ENCODE data around the gene FRMPD4.
"Not testable (repeated sequence)": the region's sequence is repeated elsewhere in the genome, so short reads cannot be mapped to it uniquely, and the experiment has no call there.

Gene FRMPD4

DNA sequence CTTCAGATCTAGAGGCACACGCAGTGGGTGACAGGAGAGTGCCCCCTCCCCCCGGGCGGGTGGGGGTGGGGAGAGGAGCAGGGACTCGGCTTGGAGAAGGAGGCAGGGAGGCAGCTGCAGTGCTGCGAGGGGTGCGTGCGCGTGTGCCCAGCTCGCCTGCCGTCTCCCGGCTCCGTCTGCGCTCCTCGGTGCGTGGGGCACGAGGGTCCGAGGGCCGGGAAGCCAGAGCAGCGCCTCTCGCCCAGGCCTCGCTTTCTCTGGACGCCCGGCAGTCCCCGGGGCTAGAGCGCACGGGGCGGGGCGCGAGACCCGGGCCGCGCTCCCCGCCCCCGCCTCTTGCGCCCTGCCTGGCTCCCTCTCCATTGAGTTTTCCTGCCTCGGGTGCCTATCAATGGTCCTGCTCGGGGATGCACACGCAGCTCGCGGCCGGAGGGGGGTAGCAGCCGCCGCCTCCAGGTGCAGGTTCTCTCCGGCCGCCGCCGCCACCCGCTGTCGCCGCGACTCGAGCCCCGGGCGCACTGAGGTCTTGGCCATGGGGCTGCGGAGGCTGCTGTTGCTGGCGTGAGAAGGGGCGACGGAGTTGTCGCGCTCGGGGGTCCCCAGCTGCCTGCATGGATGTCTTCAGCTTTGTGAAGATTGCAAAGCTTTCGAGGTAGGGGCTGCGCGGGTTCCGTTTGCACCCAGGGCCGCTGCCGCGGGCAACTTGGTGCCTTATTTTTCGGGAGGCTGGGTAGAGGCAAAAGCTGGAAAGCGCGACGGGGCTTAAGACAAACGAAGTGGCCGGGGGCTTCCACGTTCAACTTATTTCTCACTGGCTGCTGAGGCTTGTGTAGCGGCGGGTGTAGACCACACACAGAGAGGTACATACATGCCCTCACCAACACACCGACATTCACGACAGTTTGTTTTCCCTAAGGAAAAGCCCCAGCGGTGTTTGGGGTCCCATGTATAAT lies at the start of gene FRMPD4:
Gene FRMPD4 (plus strand): TSS at position 113 of the 953 bp plus-strand sequence. CDS start 499 bp downstream, at position 612.
- no peak for DNase-seq

GRCh38 chrX:12089740-12090139 lies 48.5 kb upstream of the FRMPD4 start:
- no peak for DNase-seq

DNA sequence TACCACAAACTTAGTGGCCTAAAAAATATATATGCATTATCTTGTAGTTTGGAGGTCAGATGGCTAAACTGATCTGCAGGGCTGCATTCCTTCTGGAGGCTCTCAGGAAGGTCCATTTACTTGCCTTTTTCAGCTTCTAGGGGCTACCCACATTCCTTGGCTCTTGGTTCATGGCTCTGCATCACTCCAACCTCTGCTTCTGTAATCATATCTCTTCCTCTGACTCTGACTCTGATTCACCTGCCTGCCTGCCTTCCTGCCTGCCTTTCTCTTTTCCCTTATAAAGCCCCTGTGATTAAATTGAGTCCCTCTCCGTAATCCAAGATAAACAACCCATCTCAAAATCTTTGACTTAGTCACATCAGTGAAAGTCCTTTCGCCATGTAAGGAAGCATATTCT lies 25.0 kb upstream of the FRMPD4 start:
- DNase-seq: no peak

DNA sequence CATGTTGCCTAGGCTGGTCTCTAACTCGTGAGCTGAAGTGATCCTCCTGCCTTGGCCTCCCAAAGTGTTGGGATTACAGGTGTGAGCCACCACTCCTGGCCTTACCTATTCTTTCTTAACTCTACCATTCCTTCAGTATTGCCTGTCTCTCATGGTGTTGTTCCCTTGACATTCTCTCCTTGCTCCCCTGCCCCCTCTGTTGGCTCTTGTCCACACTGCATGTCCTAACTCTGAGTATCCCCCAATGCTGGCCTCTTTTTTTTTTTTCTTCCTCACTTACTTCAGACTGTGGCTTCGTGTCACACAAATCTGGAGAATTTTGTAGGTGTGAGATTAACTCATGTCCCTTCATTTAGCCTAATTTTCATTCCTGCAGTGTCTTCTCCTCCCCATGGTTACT lies 22.9 kb upstream of the FRMPD4 start:
- no peak for DNase-seq

- DNase-seq: no peak
Measured at GRCh38 chrX:12118134-12118533, 20.1 kb upstream of the FRMPD4 start.

DNA sequence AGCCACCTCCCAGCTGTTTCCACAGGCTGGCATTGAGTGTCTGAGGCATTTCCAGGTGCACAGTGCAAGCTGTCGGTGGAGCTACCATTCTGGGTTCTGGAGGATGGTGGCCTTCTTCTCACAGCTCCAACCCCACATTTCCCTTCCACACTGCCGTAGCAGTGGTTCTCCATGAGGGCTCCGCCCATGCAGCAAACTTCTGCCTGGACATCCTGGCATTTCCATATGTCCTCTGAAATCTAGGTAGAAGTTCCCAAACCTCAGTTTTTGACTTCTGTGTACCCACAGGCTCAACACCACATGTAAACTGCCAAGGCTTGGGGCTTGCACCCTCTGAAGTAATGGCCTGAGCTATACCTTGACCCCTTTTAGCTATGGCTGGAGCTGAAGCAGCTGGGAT lies 10.3 kb upstream of the FRMPD4 start:
- no peak for DNase-seq

DNA sequence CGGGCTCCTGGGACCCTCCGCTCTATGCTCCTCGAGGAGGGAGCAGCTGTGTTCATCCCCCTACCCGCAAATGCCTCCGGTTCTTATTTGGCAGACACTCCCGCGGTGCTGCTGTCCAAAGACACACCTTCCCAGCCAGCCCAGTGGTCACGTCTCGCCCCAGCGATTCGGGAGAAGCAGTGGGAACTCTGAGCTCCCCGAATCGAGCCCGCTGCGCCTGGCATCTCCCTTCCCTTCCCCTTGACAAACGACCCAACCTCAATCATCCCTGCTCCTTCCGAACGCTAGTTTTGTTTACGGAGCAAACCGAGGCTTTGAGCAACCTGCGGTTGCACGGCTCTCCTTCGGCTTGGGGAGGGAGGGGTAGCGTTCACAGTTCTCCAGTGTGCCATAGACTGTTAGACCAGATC lies 317 bp upstream of the FRMPD4 start:
- DNase-seq: no peak

- DNase-seq: no peak
Measured at GRCh38 chrX:12139934-12140611, 1.8 kb downstream of the FRMPD4 start.

DNA sequence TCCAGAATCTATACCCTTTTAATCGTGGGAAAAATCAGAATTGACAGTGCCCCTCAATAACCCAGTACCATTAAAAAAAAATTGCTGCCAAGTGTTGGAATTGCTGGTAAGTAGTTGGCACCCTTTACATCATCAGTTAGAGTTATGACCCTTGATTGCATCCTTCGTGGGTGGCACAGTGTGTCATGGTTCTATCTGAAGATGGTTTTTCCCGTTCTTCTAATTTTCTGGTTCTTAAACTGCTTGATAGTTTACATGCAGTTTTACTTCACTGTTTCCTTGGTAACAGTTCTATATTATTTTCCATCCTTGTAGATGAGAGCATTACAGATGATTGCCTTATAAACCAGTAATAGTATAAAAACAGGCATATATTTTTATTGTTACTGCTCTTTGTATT lies 3.2 kb downstream of the FRMPD4 start:
- DNase-seq: no peak

DNA sequence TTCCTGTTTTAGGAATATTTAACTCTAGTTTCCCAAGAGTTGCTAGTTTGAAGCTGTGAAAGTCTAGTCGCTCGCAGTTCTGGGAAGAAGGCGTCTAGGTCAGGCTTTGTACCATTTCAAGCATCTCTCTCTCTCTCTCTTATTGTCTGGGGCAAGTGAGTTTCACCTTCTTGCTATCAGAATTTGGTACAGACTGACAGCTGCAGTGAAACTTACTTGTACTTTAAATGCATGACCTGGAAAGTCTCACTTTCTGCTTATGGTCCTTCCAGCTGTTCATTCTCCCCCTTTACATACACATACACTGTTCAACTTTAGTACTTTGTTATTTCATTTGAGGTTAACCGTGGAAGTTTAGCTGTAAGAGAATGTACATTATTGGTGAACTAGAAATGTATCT lies 4.4 kb downstream of the FRMPD4 start:
- DNase-seq: no peak

GRCh38 chrX:12145402-12145801 lies 7.1 kb downstream of the FRMPD4 start:
- DNase-seq: no peak

GRCh38 chrX:12149670-12150407 lies 11.6 kb downstream of the FRMPD4 start:
- no peak for DNase-seq

- DNase-seq: no peak
Measured at GRCh38 chrX:12153317-12153716, 15.0 kb downstream of the FRMPD4 start.

DNA sequence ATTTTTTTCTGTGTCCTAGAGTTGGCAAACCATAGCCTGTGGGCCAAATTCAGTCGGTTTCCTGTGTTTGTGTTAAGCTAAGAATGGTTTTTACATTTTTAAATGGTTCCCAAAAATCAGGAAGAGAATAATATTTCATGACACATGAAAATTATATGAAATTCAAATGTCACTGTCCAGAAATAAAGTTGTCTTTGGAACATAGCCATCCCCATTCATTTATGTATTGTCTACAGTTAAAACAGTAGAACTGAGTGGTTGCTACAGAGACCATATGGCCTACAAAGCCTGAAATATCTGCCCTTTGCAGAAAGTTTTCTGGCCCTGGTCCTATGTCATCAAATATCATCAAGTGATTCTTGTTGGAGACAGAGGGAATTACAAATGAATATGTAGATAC lies 15.5 kb downstream of the FRMPD4 start:
- DNase-seq: peak; percentile 31

GRCh38 chrX:12159799-12160198 lies 21.5 kb downstream of the FRMPD4 start:
- DNase-seq: no peak

GRCh38 chrX:12162420-12162819 lies 24.1 kb downstream of the FRMPD4 start:
- DNase-seq: no peak

GRCh38 chrX:12164180-12164579 lies 25.9 kb downstream of the FRMPD4 start:
- not testable (repeated sequence) for DNase-seq

DNA sequence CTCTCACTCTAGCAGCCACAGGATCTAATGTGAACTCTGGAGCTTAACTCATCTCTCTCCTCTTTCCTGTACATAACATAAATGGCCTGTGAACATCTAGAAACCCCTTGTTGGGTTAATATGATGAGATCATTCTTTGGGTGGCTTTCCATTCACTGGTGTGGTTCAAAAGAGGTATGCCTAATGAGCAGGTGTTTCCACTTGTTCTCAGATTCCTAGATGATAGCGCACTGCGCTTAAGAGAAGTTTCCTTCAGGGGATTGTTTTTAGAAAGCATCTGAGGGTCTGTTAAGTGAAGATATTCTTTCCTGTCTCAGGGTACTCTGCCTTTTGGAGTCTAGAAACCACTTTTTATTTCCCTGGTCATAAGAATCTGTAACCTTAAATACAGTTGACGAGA lies 32.5 kb downstream of the FRMPD4 start:
- DNase-seq: no peak

- no peak for DNase-seq
Measured at GRCh38 chrX:12174358-12174757, 36.1 kb downstream of the FRMPD4 start.

GRCh38 chrX:12197030-12197429 lies 58.8 kb downstream of the FRMPD4 start:
- no peak for DNase-seq

DNA sequence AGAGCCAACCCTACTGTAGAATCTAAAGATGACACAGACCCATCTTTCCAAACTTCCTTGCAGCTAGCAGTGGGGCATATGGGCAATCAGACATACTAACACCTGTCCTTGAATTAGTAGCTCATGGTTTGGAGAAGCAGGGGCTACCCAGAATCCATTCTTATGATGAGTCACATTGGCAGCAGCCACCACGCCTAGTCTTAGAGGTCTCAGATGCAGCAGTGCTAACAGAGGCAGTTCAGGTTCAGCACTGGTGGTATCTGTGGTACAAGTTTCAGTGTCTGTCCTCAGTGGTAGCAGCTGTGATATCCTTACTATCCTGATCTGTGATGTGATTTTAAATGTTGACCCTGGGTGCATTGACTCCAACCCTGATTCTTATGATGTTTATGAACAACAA lies 68.1 kb downstream of the FRMPD4 start:
- peak; percentile 26 for DNase-seq

DNA sequence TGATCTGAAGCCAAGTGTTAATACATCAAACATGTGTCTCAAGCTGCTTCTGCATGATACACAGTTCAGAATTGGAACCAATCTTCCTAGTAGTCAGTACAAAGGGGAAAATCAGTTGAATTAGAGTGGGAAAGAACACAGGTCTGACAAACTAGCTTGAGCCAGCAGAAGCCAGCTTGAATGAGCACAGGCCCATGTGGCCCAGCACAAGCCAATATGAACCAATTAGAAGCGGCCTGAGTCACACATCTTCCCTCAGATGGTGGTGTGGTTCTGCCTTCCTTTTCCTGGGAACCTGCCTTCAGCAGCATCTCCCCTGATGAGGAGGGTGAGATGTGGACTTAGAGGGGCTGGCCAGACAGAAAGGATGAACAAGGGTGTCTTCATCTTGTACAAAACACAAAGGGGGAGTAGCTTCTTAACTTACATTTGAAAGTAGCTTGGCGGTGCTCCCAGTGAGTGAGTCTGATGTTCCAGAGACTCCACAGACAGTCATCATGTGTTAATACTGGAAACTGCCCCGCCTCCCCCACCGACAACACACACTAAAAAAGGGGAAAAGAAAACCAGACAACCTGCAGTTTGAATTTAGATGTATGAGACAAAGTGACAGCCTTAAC lies 72.0 kb downstream of the FRMPD4 start:
- peak; percentile 69 for DNase-seq

GRCh38 chrX:12210971-12211370 lies 72.7 kb downstream of the FRMPD4 start:
- DNase-seq: peak; percentile 84

Data from NCI-H446 treated with DMSO at 0.1 percent for 48 hours (cell line).